ENCODE measurements around the gene CDH4.

DNA sequence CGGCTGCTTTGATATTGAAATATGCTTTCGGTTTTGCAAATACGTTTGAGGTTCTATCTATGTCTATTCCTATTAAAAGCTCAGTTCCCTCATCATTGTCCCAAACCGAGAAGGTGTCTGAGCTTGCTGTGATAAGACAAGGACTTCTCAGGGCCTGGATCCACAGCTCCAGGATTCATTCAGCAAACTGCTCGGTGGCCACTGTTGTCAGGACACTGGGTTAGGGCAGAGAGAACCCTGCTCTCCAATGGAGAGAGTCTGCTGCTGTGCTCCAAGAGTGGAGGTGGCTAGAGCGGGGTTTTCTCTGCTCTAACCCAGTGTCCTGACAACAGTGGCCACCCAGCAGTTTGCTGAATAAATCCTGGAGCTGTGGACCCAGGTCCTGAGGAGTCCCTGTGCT, 198.5 kb downstream of the CDH4 start:
- TF ChIP-seq CTCF (IDR thresholded peaks at IDR 0.05) = no peak
- no peak for TF ChIP-seq EP300 (IDR thresholded peaks at IDR 0.05)
